COLO829 (cell line): ENCODE data around the gene BCR.

Experiments used
- DNase-seq: peaks from one replicate; pipeline ENCODE4 v3.0.0; 2012; ENCODE audit warnings: low spot score

Gene BCR

DNA sequence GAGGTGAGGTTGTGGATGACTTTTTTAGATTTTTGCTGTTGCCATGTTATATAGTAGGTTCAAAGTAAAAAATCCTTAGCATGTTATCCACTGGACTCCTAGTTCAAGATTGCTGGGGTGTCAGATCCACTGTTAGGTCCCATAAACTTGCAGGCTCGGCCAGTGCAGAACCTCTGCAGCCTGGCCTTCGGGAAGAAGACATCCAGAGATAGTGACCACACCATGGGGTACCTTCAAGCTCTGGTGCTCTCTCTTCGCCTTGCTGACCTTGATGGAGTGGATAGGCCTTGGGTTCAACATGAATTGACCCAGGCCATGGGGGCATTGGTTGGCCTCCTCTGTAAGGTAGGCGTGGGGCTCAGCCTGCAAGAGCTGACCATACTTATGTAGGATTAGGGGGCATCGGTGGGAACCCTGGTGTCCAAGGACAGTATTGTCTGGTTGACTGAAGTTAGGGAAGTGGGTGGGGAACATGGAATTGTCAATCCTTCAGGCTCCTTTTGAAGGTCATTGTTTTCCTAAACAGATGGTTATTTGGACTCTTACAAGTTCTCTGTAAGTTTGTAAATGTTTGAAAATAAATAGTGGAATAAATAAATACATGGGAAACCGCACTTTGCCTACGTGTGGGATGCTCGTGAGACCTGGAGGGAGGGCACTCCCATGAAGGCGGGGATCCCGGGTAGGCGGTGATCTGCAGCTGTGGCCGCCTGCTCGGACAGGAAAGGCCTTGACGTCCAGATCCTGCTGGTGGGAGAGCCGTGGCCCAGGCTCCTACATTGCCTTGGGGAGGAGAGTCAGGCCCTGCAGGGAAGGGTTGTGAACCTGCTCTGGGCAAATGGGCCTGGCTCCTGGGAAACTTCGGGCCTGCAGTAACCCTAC is 37.1 kb downstream of the BCR start:
- DNase-seq: no peak

DNA sequence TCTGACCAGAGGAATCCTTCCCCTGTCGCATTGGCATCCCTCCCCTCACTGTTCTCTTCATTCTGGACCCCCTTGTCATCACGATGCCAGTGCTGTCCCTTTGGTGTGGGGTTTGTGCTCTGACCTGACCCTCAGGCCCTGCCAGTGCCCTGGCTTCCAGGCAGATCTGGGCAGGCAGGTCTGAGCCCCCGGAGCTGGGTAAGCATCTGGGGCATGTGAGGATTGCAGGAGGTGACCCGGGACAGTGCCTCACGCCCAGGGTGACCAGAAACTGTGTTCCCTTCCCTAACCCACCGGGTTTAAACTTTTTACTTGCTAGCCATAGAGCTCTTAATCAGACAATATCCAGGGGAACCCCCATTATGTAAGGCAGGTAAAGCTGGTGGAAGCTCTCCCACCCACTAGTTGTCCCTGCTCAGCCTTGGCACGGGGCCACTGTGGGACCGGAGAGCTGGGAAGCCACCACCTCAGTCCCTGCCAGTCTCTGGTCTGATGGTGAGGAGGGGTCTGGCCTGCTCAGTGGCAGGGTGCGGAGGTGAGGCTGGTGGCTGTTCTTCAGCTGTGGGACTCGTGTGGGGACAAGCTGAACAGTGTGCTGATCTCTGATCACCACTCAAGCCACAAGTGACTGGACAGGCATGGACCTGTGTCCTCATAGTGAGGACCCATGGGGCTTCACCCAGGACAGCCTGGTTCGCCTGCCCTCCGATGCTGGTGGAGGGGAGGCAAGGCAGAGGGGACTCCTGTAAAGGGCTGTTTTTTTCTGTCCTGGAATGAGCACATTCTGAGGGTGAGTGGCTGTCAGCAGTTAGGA is 38.0 kb downstream of the BCR start:
- no peak for DNase-seq

DNA sequence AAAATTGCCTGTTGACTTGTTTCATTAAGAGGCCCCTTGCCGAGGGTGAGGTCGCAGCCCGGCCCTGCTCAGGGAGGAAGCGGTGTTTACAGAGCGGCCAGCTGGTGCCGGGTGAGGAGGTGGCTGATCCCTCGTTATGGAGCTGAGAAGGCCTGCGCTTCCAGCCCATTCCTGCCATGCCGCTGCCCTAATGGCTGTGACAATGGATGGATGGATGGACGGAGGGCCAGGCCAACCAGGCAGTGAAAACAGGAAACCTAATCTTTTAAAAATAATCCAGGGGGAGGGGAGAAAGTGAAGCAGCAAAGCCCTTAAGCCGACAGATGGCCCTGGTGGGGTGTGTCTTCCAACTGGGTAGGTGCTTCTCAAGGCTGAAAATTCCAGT is 38.5 kb downstream of the BCR start:
- DNase-seq: no peak

DNA sequence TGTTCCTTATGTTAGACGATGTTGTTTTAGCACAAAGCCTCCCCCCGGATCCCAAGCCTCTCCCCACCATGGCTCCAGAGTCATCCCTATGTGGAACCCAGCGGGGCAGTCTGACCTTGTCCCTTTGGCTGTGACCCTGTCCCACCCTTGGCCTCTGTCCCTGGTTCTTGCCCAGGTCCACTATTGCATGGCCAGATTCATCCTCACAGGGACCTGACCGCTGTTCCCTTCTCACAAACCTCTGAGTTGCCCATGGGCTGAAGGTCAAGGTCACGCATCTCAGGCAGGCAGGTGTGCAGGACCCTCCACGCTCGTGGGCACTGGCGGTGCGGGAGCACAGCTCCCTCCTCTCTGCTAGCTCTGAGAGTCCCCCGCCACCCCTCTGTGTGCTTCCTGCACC is 39.0 kb downstream of the BCR start:
- no peak for DNase-seq

DNA sequence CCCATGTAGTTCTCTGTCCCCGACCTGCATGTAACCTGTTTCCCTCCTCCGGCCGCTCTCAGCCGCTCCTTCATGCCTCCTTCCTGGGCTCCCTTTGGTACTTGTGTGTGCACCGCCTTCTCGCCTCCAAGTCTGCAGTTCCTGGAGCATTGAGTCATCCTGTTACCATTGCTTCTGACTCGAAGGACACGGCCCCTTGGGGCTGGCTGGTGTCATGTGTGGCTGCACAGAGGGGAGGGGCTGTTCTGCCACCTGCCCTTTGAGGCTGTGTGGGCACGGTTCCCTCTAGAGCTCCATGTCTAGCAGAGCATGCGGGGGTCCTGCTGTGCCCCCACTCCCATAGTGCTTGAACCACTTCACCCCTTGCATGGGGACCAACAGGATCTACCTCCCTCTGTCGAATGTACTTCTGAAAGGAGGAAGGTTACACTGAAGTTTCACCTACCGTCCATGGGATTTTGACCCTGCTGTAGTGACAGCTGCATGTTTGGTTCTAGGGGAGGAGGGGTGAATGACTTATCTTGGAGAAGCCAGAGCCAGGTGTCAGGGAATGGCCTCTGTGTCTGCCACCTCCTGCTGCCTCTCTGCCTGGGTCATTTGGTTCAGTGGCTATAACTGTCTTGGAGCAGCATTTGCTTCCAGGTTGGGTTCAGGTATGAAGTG is 39.6 kb downstream of the BCR start:
- DNase-seq: no peak

DNA sequence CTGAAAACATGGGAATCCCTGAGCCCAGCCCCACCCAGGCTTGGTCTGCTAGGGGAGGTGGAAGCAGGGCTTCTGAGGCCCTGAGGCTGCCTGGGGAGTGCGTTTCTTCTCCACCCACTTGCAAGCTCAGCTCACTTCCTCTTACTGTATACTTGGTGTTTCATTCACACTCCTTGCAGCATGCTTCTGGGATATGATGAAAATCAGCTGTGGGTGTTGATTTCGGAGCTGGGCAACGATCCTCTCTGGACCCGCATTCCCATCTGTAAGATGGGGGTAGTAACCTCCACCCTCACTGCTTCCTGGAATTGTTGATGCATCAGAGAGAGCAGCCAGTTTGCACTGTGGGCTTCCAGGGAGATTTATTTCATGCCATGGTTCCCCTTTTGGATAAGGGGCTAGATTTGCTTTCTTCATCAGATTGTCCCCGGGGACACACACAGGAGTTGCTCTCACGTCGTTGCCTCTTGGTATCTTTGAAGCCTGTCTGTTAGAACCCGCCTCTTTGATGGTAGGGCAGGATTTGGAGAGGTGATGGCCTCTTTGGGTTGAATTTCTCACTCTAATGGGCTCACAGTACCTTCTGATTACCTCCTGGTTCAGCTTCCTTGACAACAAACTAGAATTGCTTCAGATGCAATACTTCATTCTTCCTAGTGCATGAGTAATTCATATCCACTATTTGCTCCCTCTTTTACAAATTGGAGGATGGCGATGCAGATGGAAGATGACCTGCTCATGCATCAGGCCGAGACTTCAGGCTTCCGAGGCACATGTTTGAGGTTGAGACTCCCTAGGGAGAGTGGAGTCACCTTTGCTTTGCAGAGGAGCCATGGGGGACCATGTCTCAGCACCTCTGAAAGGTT is 40.4 kb downstream of the BCR start:
- no peak for DNase-seq

DNA sequence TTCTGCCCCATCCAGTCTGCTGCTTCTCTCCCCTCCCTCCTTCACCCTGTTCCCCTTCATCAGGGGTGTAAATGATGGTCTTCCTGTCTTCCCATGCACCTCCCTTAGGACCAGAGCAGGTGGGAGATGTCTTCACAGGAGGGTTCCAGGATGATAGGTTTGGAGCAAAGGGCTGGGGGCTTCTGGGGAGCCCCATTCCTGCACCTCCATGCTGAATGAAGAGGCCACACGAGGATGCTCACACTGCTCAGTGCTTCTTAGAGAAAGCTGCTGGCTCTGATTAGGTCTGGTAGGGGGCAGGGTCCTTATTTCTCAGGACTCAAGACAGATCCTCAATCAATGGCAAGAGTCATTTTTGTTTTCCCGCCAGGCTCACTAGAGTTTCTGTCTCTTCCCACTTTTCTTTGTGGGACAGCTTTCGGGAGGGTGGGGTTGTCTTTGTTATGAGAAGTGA is 41.1 kb downstream of the BCR start:
- DNase-seq: no peak

DNA sequence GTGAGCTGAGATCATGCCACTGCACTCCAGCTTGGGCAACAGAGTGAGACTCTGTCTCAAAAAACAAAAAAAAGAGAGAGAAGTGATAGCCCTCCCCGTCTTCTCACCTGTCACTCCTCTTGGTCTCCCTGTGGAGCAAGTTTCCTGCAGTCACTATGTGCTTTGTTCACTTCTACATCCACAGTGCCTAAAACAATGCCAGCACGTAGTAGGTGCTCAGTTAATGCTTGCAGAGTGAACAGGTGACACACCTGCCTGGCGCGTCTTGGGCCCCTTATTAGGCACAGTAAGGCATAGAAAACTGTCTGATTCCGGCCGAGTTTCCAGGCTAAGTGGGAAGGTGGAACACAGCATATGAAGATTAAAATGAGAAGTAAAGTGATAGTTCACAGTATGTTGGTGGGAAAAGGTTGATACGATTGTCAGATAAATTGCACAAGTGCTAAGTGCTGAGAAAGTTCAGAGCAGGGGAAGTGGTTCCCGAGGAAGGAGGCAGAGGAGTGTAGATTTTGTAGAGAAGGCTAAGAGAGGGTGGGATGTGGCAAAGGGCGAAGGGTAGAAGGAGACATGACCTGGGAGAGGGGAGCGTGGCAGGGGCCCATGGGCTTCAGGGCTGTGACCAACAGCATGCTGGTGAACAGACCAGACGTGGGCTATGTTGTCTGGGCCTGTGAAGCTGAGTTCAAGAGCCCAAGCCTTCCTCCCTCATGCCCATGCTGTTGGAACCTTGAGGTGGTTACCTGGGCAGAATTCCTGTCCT is 41.9 kb downstream of the BCR start:
- DNase-seq: no peak

DNA sequence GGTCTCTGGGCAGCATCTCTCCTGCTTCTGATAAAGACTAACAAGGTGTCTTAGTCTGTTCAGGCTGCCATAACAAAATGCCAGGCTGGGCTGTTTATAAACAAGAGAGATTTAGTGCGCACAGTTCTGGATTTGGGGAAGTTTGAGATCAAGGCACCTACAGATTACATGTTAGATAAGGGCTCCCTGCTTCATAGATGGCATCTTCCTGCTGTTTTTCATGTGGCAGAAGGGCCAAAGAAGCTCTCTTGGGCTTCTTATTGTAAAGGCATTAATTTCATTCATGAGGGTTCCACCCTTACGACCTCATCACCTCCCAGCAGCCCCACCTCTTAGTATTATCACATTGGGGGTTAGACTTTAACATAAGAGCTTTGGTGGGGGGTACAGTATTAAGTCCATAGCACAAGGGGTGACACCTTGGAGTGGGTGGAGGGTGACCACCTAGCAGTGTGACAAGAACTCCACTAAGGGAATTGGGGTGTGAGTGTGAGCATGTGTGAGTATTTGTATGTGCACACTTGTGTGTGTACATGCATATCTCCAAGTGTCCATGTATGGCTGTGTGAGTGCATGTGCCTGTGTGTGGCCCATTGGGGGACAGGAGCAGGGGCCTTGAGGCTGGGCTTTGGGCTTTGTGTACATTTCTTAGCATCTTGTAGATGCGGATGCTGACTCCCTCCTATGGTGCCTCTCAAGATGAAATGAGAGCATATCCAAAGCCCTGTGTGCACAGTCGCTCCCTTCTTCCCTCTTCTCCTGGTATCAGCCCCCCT is 42.7 kb downstream of the BCR start:
- no peak for DNase-seq

DNA sequence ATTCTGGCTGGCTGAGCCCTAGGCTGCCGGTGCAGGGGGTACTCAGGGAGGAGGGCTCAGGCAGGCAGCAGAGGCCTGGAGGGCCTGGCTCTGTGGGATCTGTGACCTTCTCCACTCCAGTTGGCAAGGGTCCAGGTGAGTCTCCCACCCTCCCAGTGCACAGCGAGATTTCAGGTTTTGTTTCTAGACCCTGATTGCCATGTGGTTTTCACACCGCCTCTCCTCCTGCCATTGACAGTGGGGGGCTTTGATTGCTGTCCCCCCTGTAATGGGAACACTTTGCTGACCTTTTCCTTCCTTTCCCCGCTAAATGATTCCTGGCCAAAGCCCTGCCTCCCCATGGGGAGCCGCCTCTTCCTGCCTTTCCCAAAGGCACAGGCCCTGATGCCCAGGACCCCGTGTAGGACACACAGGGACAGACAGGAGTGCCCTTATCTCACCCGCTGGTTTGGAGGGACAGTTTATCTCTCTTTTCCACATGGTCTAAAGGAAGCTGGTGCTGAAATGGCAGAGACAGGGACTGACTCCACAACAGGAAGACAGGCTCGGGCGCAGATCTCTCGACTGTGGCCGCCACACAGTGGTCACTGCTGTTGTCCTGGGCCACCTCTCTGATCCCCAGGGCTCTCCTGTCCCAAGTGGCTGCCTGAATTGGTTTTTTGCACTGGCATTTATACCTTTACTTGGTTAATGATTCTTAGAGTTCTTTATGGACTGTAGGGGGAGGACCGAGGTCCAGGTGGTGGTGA is 43.4 kb downstream of the BCR start:
- no peak for DNase-seq

DNA sequence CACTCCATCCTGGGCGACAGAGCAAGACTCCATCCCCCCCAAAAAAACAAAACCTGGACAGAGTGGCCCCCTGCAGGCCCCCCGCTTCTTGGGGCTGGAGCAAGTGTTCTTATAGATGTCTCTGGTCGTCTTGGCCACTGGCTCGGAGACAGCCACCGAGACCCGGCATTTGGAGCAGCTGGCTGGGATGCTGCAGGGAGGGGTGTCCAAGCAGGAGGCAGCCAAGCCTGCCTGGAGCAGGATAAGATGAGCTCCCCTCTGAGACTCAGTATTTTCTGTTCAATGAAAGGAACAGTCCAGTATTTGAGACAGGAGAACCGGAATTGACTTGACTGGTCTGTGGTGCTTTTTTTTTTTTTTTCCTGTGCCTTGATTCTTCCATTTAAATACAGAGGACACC is 44.5 kb downstream of the BCR start:
- no peak for DNase-seq

DNA sequence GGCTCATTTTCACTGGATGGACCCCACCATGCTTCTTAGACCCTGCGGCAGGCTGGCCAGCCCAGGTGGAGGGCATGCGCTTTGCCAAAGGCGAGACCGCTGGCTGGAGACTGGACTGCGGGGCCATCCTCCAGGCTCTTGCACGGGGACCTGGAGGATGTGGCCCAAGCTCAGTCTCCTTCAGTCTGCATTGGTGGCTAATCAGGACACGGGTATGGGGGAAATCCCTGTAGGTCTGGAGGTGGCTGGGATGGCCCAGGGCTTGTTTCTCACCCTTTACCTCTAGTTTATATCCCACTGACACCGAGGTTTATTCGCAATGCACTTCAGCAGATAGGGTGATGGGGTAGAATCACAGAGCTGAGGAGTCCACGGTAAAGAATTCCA is 45.0 kb downstream of the BCR start:
- DNase-seq: no peak

DNA sequence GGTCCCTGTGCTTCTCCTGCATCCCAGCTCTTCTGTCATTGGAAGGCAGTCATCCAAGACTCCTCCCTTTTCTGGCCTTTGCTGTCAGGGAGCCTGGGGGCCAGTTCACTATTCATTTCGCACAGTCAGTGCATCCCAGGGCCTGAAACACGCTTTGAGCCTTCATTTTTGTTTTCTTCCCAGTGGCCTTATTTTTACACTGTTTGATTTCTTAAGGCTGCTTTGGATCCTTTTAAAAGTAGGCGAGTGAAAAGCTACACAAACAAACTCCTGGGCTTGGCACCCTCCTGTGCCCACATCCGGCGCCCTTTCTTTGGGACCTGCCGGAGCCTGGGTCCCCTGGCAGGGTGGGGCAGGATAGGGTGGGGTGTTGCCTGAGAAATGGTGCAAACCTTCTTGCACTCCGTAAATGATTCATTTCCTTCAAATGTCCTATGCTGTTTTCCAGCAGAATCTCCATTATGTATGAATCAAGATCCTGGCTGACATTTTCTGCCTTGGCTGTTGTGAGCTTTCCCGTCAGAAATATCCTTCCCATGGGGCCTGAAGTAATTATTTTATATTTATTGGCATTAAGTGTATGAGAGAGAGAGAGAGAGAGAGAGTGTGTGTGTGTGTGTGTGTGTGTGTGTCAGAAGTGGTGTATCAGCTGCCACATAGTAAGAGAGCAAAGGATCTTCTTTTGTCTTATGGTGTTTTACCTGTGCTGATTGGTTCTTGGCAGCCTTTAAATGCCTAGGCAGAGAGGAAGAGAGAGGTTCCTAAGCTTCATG is 45.6 kb downstream of the BCR start:
- no peak for DNase-seq

DNA sequence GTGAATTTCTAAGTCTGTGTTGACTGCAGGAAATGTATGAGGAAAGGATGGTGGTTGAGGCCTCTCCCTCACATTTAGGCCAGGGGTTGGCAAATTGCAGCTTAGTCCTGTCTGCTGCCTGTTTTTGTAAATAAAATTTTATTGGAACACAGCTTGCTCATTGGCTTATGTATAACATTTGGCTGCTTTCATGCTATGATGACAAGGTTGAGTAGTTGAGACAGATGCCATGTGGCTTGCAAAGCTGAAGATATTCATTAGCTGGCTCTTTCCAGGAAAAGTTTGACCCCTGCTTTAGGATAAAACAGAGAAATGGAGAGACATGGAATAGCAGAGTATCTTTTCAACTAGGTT is 46.2 kb downstream of the BCR start:
- DNase-seq: no peak

DNA sequence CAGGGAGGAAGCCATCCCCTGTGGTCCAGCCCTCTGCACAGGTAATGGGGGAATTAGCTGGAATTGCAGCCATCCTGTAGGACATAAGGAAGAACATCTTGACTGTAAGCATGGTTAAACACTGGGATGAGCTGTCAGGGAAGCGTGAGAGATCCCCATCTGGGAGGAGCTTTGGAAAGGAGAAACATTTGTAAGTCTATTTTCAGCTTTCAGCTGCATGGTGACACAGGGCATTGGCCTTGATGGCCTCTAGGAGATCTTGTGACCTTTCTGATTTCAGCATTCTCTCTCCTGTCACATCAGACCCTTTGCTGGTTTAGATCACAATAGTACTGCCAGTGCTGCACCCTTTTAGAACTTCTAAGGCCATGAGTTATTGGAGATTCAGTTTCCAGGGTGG is 47.1 kb downstream of the BCR start:
- no peak for DNase-seq

DNA sequence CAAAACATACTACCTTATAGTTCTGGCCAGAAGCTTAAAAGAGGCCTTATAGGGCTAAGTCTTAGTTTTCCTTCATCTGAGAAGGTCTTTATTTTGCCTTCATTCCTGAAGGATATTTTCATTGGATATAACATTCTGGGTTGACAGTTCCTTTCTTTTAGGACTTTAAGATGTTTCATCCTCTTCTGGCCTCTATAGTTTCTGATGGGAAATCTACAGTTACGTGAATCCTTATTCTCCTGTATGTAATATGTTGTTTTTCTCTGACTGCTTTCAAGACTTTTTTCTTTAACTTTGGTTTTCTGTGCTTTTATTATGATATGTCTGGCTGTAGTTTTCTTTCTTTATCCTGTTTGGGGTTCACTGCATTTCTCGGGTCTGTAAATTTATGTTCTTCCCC is 48.2 kb downstream of the BCR start:
- no peak for DNase-seq

DNA sequence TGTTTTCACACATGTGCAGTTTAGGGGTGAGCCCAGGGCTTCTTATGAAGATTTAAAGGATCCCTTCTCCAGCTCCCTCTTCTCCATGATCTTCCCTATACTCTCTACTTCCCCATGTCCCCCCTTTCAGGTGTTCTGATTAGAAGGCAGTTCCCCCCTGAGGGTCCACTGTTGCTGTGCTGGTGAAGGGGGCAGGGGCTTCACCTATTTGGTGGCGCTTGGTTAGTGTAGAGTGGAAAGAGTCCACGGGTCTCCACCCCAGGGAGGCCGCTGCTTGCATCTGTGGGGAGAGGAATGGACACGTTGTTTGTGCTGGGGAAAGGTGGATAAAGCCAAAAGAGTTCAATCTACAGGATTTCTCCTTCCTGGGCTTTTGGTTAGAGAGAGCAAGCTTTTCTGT is 49.3 kb downstream of the BCR start:
- DNase-seq: no peak

DNA sequence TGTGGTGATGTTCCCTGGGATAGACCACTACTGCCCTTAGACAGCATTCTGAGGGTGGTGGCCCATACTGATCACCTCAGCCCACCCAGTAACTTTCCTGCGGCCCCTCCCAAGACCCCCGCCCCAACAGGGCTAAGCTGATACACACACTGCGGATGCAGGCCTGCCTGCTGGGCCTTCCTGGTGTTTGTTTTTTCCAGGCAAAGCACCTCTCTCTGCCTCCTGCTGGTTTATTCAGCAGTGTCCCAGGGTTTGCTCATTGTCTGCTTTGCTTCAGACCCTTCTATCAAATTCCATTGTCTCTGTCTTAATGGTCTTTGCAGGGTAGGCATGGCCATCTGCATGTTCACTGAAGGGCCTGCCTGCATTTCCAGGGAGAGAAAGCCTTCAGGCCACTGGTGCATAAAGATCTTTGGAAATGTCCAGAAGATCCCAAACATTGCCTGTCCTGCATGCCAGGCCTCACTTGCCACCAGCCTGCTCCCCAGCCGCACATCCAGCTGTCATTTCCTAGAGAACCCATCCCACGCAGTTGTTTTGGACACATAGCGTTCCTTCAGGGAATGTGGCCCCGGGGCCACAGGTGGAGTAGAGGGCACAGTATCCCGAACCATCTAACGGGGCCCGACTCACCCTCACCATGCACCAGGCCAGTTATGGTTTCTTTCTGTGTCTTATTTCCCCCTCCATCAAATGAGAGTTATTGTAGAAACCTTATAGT is 50.2 kb downstream of the BCR start:
- no peak for DNase-seq
